RPMI8226 (cell line): ENCODE data around the gene SEC61A1.

Source experiments
- DNase-seq: peaks from one replicate; pipeline ENCODE4 v3.0.0-alpha.2; 2015

Gene SEC61A1

DNA sequence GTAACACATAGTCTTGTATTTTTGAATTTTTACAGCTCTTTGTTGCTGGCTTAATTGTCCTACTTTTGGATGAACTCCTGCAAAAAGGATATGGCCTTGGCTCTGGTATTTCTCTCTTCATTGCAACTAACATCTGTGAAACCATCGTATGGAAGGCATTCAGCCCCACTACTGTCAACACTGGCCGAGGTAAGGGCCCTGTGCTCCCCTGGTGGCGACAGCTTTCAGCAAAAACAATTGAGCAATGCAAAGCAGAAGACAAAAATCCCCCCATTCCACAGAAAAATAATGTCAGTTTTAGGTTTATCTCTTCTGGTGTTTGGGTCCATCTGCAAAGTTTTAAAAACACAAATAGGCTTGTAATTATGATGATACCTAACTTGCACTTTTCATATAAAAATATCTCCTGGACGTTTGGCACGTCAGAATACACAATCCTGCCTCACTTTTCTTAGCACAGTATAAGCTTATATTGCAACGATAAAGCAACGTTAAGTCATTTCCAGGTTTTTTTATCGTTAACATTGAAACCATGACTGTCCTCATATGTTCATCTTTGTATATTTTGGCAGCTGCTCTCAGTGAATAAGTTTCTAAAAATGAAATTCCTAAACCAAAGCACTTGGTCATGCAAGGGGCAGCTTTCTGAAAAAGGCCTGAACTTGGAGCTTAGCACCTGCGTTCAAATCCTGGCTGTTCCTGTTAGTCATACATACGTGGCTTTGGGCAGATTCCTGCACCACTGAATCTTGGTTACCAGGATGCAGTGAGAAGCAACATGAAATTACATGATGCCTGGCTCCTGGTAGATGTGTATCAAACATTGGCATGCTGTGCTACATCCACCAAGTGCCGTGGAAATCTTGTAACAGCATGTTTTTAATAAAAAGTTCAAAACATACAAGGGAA is 8.5 kb downstream of the SEC61A1 start:
- no peak for DNase-seq

DNA sequence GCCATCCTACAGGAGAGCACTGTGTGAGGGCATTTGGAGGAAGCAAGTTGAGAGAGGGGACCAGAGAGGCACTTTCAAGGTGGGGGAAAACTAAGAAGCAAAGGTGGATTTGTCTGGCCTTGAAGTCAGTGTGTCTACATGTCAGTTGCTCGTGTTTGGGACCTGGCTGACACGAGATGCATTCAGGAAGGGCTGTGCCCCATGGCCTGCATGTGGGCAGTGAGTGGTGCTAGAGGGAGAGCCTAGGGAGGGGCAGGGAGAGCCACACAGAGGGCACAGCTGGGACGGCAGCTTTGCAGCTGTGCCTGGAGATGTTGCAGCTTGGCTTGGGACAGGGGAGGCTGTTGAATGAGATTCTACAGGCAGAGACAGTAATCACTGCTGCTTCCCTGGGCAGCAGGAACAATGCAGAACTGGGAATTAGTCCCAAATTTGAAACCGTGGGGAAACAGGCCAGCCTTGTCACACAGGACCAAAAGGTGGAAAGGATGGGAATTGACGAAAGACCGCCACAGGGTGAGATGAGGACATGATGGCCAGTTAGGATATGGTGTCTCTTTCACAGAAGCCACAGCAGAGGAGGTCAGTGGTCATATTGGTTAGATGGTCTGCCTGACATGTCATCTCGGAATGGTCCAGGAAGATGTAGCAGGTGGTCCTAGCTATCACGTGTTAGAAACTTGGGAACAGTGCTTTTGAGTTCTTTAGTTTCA is 10.0 kb downstream of the SEC61A1 start:
- DNase-seq: no peak

DNA sequence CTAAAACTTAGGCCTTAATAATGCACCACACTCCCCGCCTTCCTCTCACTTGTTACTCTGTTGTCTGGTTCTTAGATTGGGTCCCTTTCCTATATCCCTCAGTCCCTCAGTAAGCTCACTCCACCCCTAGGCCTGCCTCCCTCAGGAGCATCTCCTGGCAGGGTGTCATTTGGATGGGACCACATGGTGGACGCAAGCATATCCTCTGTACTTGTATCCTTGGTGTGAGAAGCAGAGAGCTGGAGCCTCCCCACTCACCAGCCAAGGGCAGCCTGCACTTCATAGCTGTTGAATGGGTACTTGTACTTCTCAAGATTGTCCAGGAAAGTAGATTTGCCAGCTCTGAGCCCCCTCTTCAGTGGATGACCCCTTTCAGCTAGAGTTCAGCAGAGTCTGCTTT is 11.6 kb downstream of the SEC61A1 start:
- no peak for DNase-seq

DNA sequence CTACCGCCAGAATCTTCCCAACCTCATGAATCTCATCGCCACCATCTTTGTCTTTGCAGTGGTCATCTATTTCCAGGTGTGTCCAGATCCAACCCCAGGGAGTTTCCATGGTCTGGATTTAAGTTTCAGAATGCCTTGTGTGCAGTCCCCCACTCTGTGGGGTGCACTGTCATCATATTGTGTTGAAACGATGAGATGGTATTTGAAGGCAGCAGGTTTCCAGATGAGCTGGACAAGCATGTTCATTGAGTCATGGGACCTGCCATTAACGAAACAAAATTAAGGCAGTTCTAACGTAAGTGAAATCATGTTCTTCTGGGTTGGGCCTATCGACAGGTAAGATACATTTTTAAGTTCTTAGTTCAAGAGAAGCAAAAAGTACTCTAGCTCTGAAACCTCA is 12.7 kb downstream of the SEC61A1 start:
- DNase-seq: no peak

DNA sequence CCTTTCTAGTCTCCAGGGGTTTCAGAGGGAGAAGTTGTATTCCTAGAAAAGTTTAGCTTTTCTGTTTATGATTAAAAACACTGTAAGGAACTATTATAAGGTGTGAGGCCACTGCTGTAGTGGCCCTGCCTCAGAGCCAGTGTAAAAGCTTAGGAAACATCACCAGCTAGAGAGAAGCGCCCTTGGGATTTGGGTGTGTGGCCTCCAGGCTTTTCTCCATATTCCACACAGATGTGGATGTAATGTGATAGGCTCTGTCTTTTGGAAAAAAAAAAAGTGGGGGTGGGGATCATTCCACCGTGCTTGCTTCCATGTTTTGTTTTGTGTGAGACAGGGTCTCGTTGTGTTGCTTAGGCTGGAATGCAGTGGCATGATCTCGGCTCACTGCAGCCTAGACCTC is 13.9 kb downstream of the SEC61A1 start:
- no peak for DNase-seq

DNA sequence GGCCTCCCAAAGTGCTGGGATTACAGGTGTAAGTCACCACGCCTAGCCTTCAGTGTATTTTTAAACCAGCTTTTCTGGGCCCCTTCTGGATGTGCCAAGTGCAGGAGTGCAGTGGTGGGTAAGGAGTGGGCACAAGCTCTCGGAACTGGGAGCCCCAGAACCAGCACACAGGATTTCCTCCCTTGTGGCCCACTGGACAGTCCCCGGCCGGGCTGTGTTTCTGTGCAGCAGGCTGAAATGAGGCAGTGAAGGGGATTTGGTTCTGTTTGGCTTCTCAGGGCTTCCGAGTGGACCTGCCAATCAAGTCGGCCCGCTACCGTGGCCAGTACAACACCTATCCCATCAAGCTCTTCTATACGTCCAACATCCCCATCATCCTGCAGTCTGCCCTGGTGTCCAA is 14.4 kb downstream of the SEC61A1 start:
- no peak for DNase-seq

DNA sequence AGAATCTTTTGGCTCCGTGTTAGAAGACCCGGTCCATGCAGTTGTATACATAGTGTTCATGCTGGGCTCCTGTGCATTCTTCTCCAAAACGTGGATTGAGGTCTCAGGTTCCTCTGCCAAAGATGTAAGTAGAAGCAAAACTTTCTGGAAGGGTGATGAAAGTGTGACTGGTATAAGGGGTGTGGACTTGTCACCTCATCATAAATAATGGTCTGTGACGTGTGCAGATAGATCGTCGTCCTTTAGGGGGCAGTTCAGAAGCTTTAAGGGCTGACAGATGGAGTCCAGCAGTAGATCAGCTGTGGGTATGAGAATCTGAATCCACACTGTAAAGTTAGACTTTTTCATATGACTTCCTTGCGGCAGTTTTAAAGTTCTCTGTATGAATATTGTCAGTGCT is 15.3 kb downstream of the SEC61A1 start:
- DNase-seq: no peak

DNA sequence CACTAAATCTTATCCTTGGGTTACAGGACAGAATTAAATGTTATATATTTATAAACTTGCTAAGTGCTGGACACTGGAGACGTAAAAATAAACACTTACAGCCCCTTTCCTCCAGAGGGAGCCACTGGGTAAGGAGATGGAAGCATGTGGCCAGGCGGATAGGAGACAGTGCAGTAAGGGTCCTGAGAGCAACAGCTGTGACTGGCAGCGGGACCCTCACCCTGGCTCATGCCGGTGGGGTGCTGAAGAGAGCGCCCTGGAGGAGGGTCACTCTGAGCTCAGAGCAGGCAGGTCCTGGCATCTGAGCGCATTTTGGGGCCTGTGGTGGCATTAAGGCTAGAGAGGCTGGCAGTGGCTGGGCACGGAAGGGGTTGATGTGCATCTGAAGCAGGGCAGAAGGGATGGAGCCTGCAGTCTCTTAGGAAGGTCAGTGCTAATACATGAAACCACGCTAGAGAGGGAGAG is 16.0 kb downstream of the SEC61A1 start:
- peak; percentile 43 for DNase-seq

DNA sequence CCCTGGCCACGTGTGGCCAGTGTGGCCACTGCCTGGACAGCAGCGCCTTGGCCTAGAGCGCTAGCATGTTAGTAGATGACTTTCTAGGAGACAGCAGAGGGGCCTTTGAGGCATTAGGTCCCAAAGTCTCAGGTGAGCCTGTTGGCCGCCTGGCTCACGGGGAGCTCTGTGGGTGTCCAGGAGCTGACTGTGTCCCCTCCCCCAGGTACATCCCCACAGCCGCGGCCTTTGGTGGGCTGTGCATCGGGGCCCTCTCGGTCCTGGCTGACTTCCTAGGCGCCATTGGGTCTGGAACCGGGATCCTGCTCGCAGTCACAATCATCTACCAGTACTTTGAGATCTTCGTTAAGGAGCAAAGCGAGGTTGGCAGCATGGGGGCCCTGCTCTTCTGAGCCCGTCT is 17.0 kb downstream of the SEC61A1 start:
- no peak for DNase-seq

DNA sequence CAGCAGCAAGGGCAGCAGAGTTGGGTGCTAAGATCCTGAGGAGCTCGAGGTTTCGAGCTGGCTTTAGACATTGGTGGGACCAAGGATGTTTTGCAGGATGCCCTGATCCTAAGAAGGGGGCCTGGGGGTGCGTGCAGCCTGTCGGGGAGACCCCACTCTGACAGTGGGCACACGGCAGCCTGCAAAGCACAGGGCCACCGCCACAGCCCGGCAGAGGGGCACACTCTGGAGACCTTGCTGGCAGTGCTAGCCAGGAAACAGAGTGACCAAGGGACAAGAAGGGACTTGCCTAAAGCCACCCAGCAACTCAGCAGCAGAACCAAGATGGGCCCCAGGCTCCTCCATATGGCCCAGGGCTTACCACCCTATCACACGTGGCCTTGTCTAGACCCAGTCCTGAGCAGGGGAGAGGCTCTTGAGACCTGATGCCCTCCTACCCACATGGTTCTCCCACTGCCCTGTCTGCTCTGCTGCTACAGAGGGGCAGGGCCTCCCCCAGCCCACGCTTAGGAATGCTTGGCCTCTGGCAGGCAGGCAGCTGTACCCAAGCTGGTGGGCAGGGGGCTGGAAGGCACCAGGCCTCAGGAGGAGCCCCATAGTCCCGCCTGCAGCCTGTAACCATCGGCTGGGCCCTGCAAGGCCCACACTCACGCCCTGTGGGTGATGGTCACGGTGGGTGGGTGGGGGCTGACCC is 18.8 kb downstream of the SEC61A1 start:
- no peak for DNase-seq

DNA sequence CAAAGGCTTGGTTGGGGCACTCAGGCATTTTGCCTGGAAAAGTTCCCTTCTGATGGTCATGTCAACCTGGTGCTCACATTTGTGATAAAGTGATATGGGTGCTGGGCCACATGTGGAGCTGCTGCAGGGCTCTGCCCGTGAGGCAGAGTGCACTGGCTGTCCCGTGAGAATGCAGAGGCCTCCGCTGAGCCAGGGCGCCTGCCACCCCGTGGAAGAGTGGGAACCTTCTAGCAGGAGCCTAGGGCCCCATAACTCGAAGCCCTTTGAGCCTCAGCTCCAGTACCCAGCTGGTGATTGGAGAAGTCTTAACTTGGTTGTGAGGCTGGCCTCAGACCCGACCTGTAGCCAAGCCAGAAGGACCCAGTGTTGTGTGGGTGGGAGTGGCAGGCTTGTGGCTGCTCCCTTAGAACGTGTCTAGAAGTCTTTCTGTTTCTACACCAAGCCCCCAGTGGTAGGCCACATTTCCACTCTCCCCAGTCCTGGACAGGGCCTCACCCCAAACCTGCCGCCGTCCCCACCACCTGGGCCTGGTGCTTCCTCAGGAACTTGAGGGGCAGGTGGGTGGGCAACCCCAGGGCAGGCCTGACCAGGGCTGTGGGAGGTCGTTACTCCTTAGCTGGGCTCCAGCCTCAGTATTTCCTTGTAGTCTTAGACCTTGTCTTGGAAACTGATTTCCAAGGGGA is 19.7 kb downstream of the SEC61A1 start:
- peak; percentile 20 for DNase-seq

DNA sequence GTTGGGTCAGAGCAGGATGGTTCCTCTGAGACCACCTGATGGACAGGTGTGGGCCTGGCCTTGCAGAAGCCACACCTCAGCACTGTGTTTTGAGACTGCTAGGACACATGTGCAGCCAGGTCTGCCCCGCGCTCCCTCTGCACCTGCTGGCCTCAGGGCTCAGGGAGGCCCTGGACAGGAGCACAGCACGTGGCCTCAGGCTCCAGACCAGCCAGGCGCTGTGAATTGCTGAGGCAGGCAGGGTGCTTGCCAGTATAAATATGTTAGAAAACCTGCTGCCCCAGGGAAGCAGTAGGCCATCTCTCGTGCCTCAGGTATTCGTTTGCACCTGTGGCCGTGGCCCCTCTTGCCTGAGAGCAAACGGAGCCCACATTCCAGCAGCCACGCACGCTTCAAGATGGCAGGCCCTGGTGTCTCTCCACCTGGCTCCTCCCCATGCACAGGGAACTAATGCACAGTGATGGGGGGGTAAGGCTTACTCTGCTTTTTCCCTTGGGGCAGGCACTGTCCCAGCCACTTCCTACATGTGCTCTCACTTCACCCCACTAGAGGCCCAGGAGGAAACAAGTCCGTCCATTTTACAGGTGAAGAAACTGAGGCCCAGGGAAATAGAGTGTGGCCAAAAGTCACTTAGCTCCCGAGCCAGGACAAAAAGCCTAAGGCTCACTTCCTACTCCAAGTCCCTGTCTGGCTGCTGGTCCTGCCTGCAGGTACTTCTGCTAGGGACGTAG is 20.4 kb downstream of the SEC61A1 start:
- peak; percentile 69 for DNase-seq

DNA sequence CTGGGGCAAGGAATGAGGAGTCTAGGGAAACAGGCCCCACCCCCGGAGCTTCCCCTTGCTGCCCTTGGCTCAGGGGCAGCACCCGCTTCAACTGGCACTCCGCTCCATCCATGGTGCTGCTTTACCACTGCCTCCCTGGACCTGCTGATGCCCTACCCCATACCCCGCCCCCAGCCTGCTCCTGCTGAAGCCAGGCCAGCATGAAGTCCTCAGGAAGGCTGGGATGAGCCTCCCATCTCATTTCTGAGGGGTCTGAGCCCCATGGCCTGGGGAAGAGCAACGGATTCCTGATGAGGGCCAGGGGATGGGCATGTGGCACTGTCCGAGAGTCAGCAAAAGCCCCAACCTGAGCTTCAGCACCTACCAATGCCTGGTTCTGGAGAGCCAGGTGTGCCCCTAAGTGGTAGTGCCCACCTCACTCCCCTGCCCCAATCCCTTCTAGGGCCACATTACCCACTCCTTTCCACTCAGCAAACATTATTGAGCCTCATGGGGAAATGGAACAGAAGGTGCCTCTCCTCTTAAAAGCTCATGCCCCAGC is 21.0 kb downstream of the SEC61A1 start:
- DNase-seq: no peak

DNA sequence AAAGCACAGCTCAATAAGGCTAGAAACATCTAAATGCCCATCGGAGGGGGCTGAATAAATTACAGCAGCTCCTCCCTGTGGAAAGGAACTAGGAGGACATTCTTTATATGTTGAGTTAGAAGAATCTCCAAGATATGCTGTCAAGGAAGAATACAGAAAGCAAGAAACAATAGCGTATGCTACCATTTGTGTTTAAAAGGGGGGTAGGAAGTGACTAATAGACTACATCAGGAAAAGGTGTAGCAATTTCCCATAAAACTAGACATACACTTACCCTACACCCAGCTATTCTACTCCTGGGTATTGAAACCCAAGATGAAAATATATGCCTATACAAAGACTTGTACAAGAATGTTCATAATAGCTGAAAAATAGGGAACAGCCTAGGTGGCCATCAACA is 21.6 kb downstream of the SEC61A1 start:
- DNase-seq: no peak

DNA sequence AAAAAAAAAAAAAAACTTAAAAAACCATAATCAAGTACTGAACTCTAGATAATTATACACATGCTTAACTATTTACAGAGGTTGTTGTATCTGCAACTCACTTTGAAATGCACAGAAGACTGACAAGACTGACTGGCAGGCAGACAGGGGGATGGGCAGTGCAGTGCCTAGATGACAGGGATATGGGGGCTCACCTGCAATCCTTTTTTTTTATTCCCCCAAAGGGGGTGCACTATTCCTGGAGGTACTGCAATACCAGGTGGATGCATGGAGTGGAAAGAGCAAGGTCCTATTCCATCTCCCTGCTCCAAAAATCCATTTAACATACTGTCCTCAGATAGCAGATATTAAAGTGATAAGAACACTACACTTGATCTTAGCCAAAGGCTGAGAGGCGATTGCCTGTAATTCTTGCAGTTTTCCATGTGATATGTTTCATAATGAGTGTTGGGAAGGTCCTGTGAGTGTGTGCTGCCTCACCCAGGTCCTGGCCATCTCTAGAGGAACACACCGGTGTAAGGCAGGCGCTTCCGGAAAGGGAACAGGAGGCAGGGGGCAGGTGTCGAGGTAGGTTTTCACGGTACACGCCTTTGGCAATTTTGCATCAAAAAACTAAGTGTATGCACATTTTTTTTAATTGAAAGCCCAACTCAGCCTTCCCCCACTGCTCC is 22.7 kb downstream of the SEC61A1 start:
- peak; percentile 47 for DNase-seq

DNA sequence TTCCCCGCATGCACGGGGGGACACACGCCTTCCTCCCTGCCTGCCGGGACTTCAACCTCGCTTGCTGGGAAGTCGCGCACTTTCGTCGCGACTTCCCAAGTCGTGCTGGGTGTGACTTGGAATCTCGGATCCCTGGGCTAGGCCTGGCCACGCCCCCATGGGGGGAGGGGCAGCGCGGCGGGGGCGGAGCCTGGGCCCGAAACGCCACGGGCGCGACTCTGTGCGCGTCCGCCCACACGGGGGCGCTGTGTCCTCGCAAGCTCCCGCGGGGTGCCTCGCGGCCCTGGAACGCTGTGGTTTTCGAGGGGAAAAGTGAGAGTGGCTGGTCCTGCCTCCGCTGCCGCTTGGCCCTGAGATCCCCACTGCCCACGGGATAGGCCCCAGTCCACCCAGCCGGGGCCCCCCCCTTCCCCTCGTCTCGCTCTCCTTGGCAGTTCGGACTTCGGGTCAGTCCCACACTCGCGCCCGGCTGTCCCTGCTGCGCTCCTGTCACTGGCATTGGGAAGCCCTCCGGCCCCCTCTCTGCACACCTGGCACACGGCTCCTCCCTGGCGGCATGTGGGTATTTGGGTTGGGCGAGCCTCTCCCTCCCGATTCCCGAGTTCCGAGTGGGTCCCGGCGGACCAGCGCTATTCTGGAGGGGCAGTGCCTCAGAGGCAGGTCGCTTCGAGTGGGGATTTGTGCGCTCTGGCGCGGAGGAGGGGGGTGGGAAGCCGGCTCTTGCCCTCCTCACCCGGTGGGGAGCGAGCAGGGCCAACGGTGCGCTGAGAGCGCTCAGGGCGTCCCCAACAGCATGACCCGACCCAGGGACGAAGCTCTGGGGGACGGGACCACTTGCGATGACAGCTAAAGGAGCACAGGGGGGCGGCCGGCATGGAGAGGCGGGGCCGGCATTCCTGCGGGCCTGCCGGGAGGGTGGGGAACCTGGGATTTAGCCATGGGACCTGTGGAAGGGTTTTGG is 23.6 kb downstream of the SEC61A1 start:
- DNase-seq: peak; percentile 65

DNA sequence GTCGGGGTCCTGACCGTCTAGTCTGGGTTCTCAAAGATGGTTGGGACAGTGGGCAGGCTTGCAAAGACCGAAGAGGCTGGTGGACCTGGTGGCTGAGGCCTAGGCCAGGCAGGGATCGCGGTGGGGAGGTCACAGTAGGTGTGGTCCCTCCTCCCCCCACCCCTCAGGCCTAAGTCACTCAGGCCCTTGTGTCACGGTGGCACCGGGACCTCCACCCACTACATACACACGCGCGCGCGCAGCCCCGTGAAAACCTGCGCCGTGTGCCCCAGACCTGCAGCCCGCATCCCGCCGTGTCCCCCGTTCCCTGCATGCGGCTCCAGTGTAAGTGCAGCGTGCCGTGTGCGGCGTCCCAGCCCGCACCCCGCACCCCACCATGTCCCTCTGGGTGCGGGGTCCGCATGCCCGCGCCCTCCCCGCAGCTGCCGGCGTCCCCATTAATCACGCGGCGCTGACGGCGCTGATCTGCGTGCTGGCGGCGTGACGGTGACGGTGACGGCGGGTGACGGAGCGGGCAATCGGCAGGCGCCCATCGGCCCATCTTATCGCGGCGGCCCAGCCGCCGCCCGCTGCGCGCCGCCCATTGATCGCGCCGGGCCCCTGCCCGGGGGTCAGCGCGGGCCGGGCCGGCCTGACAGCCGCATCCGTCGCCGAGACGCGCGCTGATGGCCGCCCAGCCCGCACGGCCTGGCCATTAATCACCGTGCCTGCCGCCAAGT is 24.4 kb downstream of the SEC61A1 start:
- DNase-seq: no peak

DNA sequence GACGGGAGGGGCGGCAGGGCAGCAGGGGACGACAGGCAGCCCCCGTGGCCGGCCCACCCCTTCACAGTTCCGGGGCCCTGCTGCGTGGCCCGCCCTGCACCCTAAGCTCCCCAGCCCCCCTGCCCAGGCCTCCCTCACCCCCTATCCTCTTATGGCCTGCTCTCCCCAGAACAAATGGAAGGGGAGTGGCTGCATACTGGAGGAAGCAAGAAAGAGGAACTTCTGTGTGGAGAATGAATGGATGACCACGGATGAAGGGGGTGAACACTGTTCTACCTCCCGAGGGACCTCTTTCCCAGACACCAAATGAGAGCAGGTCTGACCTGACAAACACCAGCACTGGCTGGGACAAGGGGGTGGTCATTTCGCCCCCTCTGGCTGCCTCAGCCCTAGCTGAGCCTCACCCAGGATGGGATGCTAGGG is 25.0 kb downstream of the SEC61A1 start:
- no peak for DNase-seq

DNA sequence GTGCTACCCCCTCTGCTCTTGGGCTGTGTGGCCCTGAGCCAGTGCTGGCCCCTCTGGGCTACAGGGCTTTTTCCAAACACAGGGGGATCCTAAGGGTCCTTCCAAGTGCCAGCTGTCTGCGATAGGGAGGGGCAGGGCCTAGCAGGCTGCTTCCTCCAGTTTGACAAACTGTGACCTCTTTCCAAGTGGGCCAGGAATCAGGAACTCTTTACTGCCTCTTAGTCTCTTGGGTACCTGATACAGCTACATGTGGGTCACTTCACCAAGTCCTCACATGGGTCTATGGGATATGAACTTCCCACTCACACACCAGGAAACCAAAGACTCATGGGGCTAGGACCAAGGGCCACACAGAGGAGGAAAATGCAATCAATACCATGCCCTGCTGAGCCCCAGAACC is 25.4 kb downstream of the SEC61A1 start:
- DNase-seq: no peak
